Muscle of arm (tissue), 12 donors: ENCODE results near the gene TRIM29. TPM values are rescaled to one million over a fixed set of nuclear protein-coding genes. Genes with fewer than 3 reads are reported as not detected.

Source experiments
- DNase-seq: peaks from one replicate; pipeline ENCODE4 v3.0.0-alpha.2; 2013
- polyA plus RNA-seq, 12 donors: library from polyadenylated mRNA; unstranded; fragments of 120-200 nt; gene quantifications; one replicate each; pipeline ENCODE4 v1.2.1, GENCODE V29; 2013; ENCODE audit not compliant: insufficient read length in 12 of 12

The TRIM29 gene
- polyA plus RNA-seq, 12 donors, result 0.16 to 239 (median 0.88) TPM; not detected in 2

- DNase-seq, result no peak
These were observed 39.4 kb downstream of the TRIM29 start for GRCh38 chr11:120098503-120099020.

- no peak for DNase-seq
These were observed 40.1 kb downstream of the TRIM29 start for GRCh38 chr11:120097721-120098385.

DNA sequence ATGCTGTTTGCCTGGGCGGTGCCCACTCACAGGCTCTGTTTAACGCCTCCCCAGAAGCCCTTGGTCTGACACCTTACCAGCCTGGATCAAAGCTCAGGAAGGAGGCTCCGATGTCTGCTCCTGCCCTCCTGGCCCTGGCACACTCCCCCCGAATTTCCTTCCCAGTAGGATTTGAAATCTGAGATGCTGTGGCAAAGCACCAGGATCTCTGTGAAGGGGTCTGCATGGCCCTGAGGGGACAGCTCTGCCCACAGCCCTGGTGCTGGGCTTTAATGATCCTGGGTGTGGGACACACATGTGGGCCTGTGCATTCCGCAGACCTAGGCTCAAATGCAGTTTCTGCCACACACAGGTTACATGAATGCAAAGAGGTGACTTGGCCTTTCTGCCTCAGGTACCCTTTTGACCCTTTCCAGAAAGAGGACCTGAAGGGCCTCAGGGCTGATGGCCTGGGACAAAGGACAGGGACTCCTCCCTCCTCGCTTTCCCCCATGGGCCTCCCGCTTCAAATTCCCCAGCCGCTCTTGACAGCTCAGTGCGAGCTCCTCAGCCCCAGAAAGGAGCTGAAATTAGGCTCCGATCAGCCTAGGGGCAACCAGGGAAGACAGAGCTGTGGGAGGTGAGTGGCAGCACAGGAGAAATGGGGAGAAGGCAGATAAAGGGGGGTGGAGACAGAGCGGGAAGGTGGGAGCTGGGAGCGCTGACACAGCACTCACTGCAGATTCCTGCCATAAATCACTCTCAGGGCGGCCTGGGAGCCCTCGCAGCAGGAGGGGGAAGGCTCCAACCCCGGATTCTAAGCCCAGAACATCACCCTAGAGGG is 41.3 kb downstream of the TRIM29 start:
- no peak for DNase-seq

DNA sequence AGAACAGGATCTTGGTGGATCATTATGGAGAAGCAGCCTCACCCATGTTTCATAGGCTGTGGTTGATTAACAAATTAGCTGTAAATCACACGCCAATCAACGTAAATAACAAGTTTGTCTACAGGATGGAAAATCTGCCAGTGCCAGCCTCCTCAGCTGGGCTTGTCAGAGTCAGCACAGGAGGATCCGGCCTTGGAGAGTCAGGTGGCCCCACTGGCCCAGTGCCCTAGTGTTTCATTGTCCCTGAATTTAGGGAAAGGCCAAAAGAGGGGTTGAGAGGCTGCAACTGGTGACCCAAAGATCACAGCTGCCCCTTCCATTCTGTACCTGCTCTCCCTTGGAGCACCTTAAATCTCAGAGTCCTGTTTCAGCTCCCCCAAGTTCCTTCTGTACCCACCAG is 42.4 kb downstream of the TRIM29 start:
- DNase-seq, result no peak

DNA sequence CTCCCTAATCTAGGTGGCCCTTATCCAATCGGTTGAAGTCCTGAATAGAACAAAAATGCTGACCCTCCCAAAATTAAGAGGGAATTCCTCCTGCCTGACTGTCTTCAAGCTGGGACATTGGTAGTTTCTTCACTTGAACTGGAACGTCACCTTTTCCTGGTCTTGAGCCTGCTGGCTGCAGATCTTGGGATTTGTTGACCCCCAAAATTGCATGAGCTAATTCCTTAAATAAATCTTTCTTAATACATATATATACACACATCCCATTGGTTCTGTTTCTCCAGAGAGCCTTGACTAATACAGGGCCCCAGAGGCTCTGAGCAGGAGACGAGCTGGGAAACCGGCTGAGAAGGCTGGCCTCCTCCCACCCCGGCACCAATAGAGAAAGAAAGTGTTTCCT is 46.2 kb downstream of the TRIM29 start:
- no peak for DNase-seq

DNA sequence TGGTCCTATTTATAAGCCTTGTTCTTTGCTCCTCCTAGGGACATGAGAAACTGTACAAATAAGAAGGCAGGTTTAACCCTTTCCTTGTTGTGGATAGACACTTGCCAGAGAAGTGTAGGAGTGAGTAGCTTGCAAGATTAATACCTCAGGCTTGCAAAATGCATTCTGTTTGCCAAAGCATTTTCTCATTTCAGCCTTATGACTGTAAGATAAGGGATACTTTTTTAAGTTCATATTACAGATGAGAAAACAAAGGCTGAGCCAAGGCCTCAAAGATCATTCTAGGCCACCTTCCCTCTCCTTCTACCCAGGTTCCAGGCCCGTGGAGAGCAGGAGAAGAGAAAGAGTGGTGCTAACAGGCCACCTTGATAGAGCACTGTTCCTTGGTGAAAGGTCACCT is 46.8 kb downstream of the TRIM29 start:
- no peak for DNase-seq

- DNase-seq, result no peak
These were observed 47.5 kb downstream of the TRIM29 start for GRCh38 chr11:120090411-120090810.

GRCh38 chr11:120089036-120090001 is 48.6 kb downstream of the TRIM29 start:
- DNase-seq, result no peak

DNA sequence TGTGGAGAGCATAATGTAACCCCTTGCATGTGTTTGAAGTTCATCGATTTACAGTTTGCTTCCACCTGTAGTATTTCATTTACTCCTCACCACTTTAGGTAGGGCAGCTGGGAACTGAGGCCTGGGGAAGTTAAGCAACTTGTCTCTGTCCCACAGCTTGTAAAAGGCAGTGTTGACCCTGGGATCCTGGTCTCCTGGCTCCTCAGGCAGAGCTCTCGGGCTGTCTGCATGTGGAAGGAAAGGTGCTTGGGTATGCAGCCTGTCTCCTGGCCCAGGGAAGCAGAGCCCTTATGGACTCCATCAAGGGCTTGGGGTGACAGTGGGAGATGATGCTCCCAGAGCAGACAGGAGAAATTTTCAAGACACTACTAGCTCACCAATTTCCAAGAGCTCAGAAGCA is 49.9 kb downstream of the TRIM29 start:
- DNase-seq, result no peak

DNA sequence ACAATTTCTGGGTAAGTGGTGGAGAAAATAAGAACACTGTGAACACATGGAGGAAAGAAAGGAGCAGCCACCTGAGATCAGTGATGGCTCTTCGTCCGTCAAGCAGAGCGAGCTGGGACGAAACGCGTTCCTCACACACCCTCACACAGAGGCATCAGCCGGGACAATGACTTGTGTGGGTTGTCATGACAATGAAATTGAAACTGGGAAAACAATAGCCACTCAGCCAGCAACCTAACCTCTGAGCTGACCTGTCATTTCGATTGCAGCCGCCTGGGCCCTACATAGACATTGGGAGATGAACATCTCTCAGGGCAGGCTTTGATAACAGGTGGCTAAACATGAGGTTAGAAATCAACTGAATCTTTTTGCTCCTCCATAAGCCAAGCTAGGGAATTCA is 51.3 kb downstream of the TRIM29 start:
- DNase-seq, result no peak

DNA sequence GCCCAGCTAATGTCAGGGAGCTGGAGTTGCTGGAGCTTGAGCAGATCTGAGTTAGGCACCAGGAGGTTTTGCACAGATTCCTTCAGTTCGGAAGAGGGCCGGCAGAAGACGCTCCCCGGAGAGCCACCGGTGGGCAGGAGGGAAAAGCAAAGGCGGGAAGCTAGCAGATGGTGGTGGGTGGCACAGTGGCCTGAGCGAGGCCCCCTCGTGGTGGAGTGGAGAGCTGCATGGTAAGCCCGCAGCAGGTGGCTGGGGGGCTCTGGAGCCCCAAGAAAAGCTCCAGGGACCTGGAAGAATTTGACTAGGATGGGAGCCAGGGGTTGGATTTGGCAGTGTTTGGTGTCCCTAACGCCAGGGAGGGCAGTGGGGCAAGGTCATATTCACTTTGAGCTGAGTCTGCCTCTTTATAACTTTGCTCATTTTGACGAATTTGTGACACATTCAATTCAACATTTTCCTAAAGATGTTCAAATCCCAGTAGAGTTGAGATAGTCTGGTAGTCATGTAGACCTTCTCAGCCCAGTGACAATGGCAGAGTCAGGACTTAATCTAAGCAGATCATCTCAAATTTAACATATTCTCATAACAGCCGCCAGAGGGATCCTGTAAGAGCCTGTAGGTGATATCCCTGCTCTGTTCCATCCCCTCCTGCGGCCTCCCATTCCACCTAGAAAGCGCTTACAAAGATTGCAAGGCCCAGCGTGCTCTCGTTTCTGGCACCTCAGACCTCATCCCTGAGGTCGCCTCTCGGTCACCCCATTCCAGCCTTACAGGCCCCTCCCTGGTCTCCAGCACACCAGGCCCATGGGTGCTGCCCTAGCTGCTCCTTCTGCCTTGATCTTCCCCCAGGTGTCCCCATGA is 57.9 kb downstream of the TRIM29 start:
- DNase-seq, result no peak

DNA sequence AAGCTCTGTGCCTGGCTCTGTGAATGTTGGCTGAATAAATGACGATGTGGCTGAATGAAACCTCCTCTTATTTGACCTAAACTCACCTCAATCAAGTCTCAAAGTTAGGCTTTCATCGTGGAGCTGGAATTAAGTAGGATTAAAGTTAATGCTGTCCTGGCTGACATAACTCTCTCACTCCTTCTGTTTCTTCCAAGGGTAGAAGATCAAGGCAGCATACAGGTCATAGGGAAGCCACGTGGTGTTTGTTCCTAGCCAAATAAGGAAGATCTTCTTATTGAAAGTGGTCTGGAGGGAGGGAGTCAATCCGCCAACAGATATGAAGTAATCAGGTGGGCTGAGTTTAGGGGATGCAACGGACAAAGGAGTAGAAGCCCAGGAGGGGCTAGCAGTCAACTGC is 59.5 kb downstream of the TRIM29 start:
- no peak for DNase-seq

DNA sequence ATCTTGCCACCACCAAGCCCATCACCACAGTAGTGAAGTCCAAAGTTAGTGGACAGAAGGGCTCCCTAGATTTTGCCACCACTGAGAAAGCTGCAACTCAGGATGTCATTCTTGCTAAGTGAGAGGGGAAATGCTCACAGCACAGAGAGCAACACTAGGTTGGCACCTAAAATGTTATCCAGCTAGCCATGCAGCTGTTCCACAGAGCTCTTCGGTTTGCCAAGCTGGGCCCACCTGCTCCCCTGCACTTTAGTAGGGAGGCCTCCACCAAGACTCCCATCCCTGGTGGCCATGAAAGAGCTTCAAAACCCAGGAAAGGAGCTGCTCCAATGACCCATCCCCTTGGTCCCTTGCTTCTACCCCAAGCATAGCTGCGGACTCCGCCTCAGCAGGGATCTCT is 63.8 kb downstream of the TRIM29 start:
- DNase-seq, result no peak

DNA sequence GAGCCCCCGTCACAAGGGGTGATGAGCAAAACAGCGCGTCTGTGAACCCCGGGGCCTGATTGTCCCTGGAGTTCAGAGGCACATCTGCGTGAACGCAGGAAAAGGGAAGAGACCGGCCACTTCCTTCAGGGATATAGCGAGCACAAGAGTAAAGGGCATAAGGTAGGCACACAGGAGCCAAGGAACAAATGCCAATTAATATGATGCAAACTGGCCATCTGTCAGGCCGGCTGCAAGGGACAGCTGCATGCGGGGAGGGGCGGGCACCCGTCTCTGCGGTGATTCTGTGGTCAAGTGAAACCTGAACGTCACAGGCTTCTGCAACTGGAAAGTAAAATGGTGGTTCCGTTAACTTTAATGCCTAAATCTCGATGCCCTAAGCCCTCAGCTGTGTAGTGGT is 64.7 kb downstream of the TRIM29 start:
- DNase-seq, result no peak

DNA sequence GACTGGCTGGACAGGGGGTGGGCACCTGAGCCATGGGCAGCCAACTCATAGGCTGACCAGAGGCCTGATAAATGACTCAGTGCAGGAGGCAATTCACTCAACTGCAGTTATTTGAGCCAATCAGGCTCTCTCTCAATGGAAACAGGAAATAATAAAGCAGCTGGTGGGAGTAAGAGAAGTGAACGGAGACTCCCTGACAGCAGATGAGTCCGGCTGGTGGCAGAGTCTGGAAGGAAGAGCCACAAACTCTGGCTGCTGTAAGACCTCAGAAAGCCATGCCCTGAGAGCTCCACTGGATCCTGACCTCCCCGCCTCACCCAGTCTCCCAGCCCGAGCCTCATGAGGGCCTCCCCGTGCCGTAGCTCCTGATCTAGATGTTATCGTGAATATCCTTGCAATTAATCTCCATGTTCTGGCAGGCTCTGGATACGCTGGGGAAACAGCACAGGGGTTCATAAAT is 69.8 kb downstream of the TRIM29 start:
- peak; percentile 40 for DNase-seq

GRCh38 chr11:120067438-120068113 is 70.3 kb downstream of the TRIM29 start:
- DNase-seq, result no peak

- no peak for DNase-seq
These were observed 71.0 kb downstream of the TRIM29 start for GRCh38 chr11:120066738-120067437.

GRCh38 chr11:120065876-120066275 is 72.0 kb downstream of the TRIM29 start:
- DNase-seq, result no peak

GRCh38 chr11:120065176-120065575 is 72.7 kb downstream of the TRIM29 start:
- no peak for DNase-seq

- no peak for DNase-seq
These were observed 73.6 kb downstream of the TRIM29 start for GRCh38 chr11:120064341-120064740.
